ENCODE results near the gene LRRC28.

The LRRC28 gene

DNA sequence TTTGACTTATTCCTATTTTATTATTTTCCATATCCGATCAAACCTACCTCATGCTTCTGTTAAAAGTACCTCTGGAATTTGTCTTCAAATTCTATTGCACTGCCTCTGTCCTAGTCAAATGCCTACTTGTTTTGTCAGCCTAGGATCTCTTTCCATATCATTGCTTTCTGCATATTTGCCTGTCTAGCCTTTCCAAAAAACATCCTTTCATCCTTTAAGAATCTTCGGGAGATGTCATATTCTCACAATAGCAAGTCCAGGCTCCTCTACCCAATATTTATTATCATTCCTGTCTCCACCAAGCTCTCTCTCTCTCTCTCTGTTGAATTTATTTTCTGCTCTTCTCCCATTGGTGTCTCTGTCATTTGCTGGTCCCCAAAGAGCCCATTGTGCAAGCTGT is 80.1 kb downstream of the LRRC28 start:
- no peak for TF ChIP-seq POLR2AphosphoS5 (IDR thresholded peaks at IDR 0.05; ENCODE audit: low read depth, low read length)
- FAIRE-seq, result no peak
- DNase-seq (ENCODE audit: insufficient read length), result no peak

DNA sequence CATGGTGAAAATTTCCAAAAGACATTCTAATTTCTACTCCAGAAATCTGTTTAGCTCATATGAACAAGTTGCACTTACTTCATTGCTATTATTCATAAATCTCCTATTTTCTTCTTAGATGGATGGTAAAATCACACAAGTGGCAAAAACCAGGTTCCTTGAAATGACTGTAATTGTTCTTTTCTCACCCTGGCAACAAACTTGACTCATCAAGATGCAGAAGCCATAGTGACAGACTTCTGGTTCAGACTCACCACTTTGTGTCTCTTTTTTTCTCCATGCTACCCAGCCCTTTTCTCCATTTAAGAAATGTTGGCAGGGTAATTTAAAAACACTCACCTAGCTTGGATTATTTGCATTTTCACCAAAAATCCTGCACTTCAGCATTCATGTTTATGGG is 82.1 kb downstream of the LRRC28 start:
- no peak for TF ChIP-seq POLR2AphosphoS5 (IDR thresholded peaks at IDR 0.05; ENCODE audit: low read depth, low read length)
- no peak for TF ChIP-seq TAF1 (IDR thresholded peaks at IDR 0.05; ENCODE audit: borderline replicate concordance, low read depth, low read length)
- no peak for TF ChIP-seq POLR2A (IDR thresholded peaks at IDR 0.05; ENCODE audit: low read depth, low read length)
- FAIRE-seq (no peak), DNase-seq (ENCODE audit: insufficient read length) (no peak)

DNA sequence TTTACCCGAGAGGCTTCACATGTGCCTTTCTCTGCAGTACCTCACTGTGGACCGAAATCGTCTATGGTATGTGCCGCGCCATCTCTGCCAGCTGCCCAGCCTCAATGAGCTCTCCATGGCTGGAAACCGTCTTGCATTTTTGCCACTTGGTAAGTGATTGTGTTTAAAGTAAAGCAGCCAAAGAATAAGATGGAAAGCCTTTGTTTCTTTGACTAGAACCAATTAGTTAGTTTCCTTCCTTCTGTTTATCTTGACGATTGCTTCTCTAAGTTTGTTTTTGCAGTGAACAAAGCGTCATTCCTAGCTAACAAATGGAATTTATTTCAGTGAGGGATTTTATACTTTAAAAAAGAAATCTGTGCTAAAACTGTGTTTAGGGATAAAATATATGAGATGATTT is 82.7 kb downstream of the LRRC28 start:
- no peak for TF ChIP-seq TAF1 (IDR thresholded peaks at IDR 0.05; ENCODE audit: borderline replicate concordance, low read depth, low read length)
- TF ChIP-seq POLR2A (IDR thresholded peaks at IDR 0.05; ENCODE audit: low read depth, low read length), result no peak
- no peak for TF ChIP-seq POLR2AphosphoS5 (IDR thresholded peaks at IDR 0.05; ENCODE audit: low read depth, low read length)
- DNase-seq (ENCODE audit: insufficient read length), result no peak
- no peak for FAIRE-seq

DNA sequence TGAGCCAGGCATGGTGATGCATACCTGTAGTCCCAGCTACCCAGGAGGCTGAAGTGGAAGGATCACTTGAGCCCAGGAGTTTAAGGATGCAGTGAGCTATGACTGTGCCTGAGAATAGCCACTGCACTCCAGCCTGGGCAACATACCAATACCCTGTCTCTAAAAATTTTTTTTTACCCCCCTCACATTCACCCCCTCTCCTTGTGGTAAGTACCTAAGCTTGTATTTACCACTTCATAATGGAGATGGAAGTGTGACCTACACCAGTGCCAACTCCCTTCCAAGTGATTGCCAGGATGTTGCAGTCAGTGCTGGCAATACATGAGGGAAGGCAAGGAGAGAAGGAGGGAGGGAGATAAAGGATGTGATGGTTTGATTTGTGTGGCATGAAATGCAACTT is 84.2 kb downstream of the LRRC28 start:
- DNase-seq (ENCODE audit: insufficient read length) (no peak), FAIRE-seq (no peak)
- TF ChIP-seq TAF1 (IDR thresholded peaks at IDR 0.05; ENCODE audit: borderline replicate concordance, low read depth, low read length) (no peak), POLR2AphosphoS5 (IDR thresholded peaks at IDR 0.05; ENCODE audit: low read depth, low read length) (no peak), POLR2A (IDR thresholded peaks at IDR 0.05; ENCODE audit: low read depth, low read length) (no peak)

DNA sequence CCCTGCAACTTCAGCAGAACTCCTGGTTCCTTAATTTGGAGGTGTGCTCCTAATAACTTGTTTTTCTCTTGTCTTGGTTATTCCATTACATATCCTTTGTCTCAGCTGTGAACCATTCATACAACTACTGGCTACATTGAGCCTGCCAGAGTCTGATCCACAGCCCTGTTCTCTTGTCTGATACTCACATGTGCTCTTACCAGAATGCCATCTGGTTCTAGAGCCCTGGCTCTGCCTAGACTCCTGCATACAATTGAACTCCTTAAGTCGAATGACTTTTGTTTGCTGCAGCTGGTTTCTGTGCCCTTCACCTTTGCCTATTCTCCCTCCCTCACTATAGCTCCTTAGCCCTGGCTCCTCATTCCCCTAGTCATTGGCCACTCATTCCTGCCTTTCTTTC is 85.5 kb downstream of the LRRC28 start:
- FAIRE-seq (no peak), DNase-seq (ENCODE audit: insufficient read length) (no peak)
- no peak for TF ChIP-seq POLR2AphosphoS5 (IDR thresholded peaks at IDR 0.05; ENCODE audit: low read depth, low read length)
- no peak for TF ChIP-seq TAF1 (IDR thresholded peaks at IDR 0.05; ENCODE audit: borderline replicate concordance, low read depth, low read length)
- TF ChIP-seq POLR2A (IDR thresholded peaks at IDR 0.05; ENCODE audit: low read depth, low read length), result no peak

DNA sequence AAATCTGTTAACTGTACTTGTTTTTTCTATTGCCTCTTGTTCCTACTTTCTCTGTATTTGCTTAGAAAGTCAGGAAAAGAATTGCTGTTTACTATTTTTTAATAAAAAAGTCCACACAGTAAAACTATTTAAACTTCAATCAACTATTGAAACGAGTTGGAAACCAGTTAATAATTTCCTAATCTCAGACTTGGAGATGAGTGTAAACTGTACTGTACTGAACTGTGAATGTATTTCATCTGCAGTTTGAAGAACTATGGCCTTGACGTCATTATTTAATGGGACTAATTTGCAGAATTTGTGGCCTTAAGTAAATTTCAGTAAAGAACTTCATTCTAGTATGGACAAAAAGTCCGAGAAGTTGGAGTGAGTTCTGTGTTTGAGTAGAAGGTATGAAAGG is 89.1 kb downstream of the LRRC28 start:
- no peak for TF ChIP-seq POLR2AphosphoS5 (IDR thresholded peaks at IDR 0.05; ENCODE audit: low read depth, low read length)
- no peak for TF ChIP-seq TAF1 (IDR thresholded peaks at IDR 0.05; ENCODE audit: borderline replicate concordance, low read depth, low read length)
- FAIRE-seq (no peak), DNase-seq (ENCODE audit: insufficient read length) (no peak)

DNA sequence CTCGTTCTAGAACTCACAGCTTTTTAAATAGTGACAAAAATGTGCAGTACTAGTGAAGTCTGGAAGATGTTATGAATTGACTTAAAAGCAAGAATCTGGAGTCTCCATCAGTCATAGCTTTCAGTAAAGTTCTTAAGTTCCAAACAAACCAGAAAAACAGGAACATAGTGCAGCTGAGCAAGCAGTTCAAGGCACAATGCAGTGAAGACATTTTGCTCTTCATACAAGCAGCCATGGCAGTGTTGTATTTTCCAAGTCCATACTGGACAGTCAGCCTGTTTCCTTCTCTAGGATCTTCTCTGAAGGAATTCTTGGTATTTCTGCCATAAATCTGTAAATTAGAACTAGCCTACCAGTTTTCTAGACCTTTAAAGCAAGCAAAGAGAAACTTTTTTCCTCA is 90.5 kb downstream of the LRRC28 start:
- FAIRE-seq (no peak), DNase-seq (ENCODE audit: insufficient read length) (no peak)
- TF ChIP-seq TAF1 (IDR thresholded peaks at IDR 0.05; ENCODE audit: borderline replicate concordance, low read depth, low read length) (no peak), POLR2A (IDR thresholded peaks at IDR 0.05; ENCODE audit: low read depth, low read length) (no peak), POLR2AphosphoS5 (IDR thresholded peaks at IDR 0.05; ENCODE audit: low read depth, low read length) (no peak)

DNA sequence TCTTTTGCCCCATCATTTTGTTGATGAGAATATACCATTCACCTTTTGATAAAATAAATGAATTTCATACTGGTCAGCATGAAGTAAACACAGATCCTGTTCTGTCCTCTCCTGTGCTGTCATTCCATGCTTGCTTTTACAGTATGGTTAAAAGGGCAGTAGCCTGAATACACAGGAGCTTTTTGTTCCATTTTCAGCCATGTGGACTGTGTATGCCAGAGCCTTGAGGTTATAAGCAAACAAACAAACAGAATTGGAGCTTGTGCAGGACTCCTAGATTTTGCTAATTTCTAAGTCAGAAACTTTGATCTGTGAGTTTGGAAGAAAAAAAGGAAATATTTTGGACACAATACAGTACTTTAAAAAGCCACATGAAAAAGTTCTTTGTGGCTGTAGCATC is 91.9 kb downstream of the LRRC28 start:
- no peak for TF ChIP-seq POLR2A (IDR thresholded peaks at IDR 0.05; ENCODE audit: low read depth, low read length)
- no peak for TF ChIP-seq POLR2AphosphoS5 (IDR thresholded peaks at IDR 0.05; ENCODE audit: low read depth, low read length)
- no peak for TF ChIP-seq TAF1 (IDR thresholded peaks at IDR 0.05; ENCODE audit: borderline replicate concordance, low read depth, low read length)
- no peak for FAIRE-seq
- no peak for DNase-seq (ENCODE audit: insufficient read length)

DNA sequence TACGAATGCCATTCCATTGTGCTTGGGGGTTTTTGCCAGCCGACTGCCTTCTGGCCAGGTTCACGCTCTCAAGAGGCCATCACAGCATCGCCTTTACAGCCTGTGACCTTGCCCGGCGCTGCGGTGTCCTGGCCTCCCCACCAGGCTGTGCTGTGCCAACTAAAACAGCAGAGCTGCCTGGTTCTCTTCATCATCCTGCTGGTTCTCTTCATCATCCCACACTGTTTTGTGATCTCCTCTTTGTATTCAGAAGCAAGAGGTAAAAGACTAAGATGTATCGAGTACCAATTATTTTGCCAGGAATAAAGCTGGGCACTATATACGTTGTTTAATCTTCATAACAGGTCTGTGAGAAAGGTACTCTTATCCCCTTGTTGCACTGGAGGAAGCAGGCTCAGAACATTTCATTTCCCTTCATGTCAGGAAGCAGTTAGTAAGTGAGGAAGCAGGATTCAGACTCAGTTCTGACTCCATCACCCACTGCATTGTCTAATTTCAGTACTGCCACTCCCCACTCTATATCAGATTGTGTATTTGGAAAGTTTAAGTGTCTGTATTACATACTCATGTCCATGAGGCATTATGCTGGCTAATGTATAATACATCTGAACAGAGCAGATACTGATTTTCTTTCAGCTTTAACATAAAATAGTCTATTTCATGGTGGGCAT is 92.7 kb downstream of the LRRC28 start:
- FAIRE-seq (no peak), DNase-seq (ENCODE audit: insufficient read length) (no peak)
- TF ChIP-seq POLR2A (IDR thresholded peaks at IDR 0.05; ENCODE audit: low read depth, low read length) (no peak), TAF1 (IDR thresholded peaks at IDR 0.05; ENCODE audit: borderline replicate concordance, low read depth, low read length) (no peak), POLR2AphosphoS5 (IDR thresholded peaks at IDR 0.05; ENCODE audit: low read depth, low read length) (no peak)

DNA sequence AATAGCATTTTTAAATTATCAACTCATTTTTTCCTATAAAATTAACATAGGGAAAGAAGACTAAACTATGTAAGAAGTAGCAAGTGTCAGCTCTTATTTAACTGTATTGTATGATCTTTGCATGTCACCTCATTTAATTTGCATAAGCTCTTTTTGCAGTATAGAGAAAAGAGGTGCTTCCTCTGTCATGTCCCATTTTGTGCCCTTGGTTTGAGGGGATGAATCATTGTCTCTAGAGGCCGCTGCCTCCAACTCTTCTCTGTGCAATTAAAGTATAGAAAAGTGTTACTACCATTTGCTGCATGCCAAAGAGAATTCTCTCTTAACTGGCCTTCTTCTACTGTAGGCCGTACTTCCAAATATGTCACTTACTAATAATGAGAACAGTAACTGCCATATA is 93.4 kb downstream of the LRRC28 start:
- TF ChIP-seq POLR2A (IDR thresholded peaks at IDR 0.05; ENCODE audit: low read depth, low read length), result no peak
- DNase-seq (ENCODE audit: insufficient read length) (no peak), FAIRE-seq (no peak)

DNA sequence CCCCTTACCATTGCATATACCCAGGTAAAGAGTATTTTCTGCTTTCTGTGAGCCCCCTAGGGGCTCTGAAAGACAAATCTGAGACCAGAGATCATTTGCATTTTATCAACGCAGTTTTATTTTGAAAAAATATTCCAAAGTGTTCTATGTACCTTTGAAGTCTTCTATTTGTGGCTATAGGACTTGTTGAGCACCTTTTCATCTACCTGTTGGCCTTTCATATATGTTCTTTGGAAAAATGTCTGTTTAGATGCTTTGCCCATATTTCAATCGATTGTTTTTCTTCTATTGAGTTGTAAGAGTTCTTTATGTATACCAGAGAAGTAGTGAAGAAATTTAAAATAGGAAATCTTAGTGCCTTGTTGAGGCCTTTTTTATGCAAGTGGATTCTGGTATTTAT is 94.0 kb downstream of the LRRC28 start:
- FAIRE-seq (no peak), DNase-seq (ENCODE audit: insufficient read length) (no peak)
- TF ChIP-seq POLR2AphosphoS5 (IDR thresholded peaks at IDR 0.05; ENCODE audit: low read depth, low read length), result no peak
- TF ChIP-seq POLR2A (IDR thresholded peaks at IDR 0.05; ENCODE audit: low read depth, low read length), result no peak
- no peak for TF ChIP-seq TAF1 (IDR thresholded peaks at IDR 0.05; ENCODE audit: borderline replicate concordance, low read depth, low read length)

DNA sequence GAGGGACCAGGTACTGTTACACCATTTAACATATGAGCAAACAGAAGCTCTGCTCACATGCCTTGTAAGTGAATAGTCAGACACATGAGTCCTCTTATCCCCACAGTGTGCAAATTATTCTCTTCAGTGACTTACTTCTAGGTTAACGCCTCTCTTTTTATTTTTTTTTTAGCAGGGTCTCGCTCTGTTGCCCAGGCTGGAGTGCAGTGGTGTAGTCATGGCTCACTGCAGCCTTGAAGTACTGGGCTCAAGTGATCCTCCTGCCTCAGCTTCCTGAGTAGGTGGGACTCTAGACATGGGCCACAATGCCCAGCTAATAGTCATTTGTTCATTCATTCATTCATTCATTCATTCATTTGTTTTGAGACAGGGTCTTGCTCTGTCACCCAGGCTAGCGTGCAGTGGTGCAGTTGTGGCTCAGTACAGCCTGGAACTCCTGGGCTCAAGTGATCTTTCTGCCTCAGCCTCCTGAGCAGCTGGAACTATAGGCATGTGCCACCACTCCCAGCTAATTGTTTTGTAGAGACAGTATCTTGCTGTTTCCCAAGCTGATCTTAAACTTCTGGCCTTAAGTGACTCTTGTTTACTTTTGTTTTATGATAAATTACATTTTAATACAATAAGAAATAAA is 94.7 kb downstream of the LRRC28 start:
- no peak for FAIRE-seq
- TF ChIP-seq POLR2AphosphoS5 (IDR thresholded peaks at IDR 0.05; ENCODE audit: low read depth, low read length) (no peak), TAF1 (IDR thresholded peaks at IDR 0.05; ENCODE audit: borderline replicate concordance, low read depth, low read length) (no peak), POLR2A (IDR thresholded peaks at IDR 0.05; ENCODE audit: low read depth, low read length) (no peak)
- no peak for DNase-seq (ENCODE audit: insufficient read length)

DNA sequence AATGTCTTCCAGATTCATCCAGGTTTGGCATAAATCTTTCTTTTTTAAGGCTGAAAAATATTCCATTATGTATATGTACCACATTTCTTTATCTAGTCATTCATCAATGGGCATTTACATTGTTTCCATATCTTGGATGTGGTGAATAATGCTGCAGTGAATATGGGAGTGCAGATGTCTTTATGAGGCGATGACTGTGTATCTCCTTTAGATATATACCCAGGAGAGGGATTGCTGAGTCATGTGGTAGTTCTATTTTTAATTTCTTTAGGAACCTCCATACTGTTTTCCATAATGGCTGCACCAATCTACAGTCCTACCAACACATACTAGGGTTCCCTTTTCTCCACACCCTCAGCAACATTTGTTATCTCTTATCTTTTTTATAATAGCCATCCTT is 96.3 kb downstream of the LRRC28 start:
- TF ChIP-seq TAF1 (IDR thresholded peaks at IDR 0.05; ENCODE audit: borderline replicate concordance, low read depth, low read length) (no peak), POLR2AphosphoS5 (IDR thresholded peaks at IDR 0.05; ENCODE audit: low read depth, low read length) (no peak), POLR2A (IDR thresholded peaks at IDR 0.05; ENCODE audit: low read depth, low read length) (no peak)
- DNase-seq (ENCODE audit: insufficient read length) (no peak), FAIRE-seq (no peak)
